Activated CD8-positive, alpha-beta memory T cell treated with anti-CD3 and anti-CD28 coated beads, Interleukin-2, amount 10 ng/mL, durations not matched to agents 7 days and 5 days (primary cell): Measurements from ENCODE around the gene SLC16A1. TPM values are rescaled to one million over a fixed set of nuclear protein-coding genes. Genes with fewer than 3 reads are reported as not detected.
"Not testable (repeated sequence)": the region's sequence is repeated elsewhere in the genome, so short reads cannot be mapped to it uniquely, and the experiment has no call there.

Experiments used
- ATAC-seq: fragments of 150-1000 bp; cut with Tn5 transposase; one replicate; pipeline ENCODE4 v1.10.0; 2021; ENCODE audit warnings: moderate library complexity
- CTCF ChIA-PET: fragments of 350-600 bp; sonication (Branson Sonifier 250); formaldehyde crosslinking; loops from one replicate; lab custom pipeline; 2021; ENCODE audit warnings: antibody characterized with exemption; lab: Charles Lee
- DNase-seq: peaks from one replicate; pipeline ENCODE4 v3.0.0-alpha.2; 2020
- H3K27ac Mint-ChIP-seq: one replicate; pipeline ENCODE4 v1.8.0; 2021; ENCODE audit warnings: mild to moderate bottlenecking, mixed read lengths
- H3K27me3 Mint-ChIP-seq: one replicate; pipeline ENCODE4 v1.8.0; 2021; ENCODE audit warnings: mixed read lengths
- H3K36me3 Mint-ChIP-seq: one replicate; pipeline ENCODE4 v1.8.0; 2021; ENCODE audit warnings: mild to moderate bottlenecking, mixed read lengths
- H3K4me1 Mint-ChIP-seq: one replicate; pipeline ENCODE4 v1.8.0; 2021; ENCODE audit warnings: mixed read lengths
- H3K4me3 Mint-ChIP-seq: one replicate; pipeline ENCODE4 v1.8.0; 2021; ENCODE audit warnings: mild to moderate bottlenecking, moderate library complexity, mixed read lengths
- H3K9me3 Mint-ChIP-seq: one replicate; pipeline ENCODE4 v1.8.0; 2022; ENCODE audit warnings: low read depth, mixed read lengths
- total RNA-seq, 2 experiments: library from RNA; stranded (reverse); gene quantifications; one replicate each; pipeline ENCODE4 v1.2.3, GENCODE V29; 2021

SLC16A1 gene
- total RNA-seq, 2 experiments from 2014 or later: 47.6 to 57.3 TPM

DNA sequence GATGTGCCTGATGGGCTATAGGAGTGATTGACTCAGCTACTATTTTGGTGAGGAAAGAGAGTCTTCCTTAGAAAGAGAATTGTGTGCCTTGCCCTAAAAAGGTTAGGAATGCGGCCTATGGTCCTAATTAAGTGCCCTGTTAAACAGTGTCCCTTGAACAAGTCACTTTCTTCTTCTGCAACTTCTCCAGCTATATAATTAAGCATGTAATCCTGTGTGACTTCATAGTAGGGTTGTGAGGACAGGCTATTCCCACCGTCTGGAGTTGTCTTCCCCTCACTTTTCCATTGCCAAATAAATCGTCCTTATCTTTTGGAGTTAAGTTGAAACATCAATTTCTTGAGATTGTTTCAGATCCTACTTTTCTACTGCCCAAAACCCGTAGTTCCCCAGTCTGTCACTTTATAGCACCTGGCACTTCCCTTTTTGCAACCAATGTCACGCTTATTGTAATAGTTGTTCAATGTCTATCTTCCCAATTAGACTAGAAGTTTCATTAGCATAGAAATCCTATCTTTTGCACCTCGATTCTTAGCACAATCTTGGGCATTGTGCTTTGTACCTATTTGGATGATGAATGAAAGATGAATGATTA, 27.6 kb upstream of the SLC16A1 start:
- H3K9me3 Mint-ChIP-seq: no peaks in the 10 kb centered on the region
- CTCF ChIA-PET: no interaction called here
- H3K36me3 Mint-ChIP-seq: peaks cover 6% of the 10 kb centered on the region
- no peaks in the 10 kb centered on the region for H3K27me3 Mint-ChIP-seq
- ATAC-seq (no peak), DNase-seq (no peak)
- no peak overlapping the region for H3K27ac Mint-ChIP-seq
- no peak overlapping the region for H3K4me3 Mint-ChIP-seq
- H3K4me1 Mint-ChIP-seq: peaks cover 3% of the 10 kb centered on the region

DNA sequence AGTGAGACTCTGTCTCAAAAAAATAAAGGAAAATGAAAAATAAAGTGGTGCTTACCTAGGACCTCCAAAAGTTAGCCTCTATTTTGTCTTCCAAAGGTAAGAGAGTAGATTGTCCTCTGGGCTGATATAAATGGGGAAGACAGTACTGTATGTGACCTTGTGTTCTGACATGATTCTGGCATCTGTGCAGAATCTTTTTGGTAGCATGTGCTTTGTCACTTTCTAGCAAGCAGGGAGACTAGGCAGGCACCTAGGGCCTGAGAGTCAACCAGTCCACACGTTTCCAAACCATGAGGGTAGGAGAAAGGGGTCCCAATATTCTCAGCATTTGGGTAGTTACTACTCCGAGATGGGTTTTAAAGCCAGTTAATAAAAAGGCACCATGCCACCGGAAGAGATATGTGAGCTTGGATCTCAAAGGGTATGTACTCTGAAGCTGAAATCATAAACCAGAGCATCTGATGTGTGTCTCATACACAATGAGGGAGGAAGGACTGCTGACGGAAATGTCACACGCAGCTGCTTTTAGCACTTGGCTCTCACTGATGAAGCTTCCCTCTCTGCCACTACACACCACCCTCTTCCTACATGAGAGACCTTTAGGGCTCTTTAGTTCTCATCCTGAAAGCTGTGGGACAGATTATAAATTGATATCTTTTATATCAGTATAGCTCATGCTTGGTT, 27.0 kb upstream of the SLC16A1 start:
- CTCF ChIA-PET: no interaction called here
- ATAC-seq: no peak
- Mint-ChIP-seq H3K4me3 (no peak overlapping the region), H3K27ac (no peak overlapping the region), H3K27me3 (no peaks in the 10 kb centered on the region), H3K9me3 (no peaks in the 10 kb centered on the region), H3K4me1 (peaks cover 3% of the 10 kb centered on the region), H3K36me3 (peaks cover 8% of the 10 kb centered on the region)
- DNase-seq: no peak

DNA sequence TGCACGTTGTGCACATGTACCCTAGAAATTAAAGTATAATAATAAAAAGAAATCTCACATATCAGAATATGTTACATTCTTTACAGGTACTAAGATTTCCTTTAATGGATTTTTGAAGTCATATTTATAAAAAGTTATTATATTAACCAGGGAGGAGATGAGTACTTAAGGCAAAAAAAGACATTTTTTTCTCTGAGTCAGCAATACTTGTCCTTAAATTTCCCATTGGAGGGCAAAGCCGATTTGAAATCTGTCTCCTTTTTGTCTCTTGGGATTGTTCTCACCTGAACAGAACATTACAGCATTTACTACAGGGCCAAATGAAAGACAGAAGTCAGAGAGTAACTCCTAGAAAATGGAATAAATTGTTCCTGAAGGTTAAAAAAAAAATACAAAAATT, 26.3 kb upstream of the SLC16A1 start:
- H3K4me1 Mint-ChIP-seq: peaks cover 3% of the 10 kb centered on the region
- no peaks in the 10 kb centered on the region for H3K9me3 Mint-ChIP-seq
- no peaks in the 10 kb centered on the region for H3K27me3 Mint-ChIP-seq
- no peak overlapping the region for H3K4me3 Mint-ChIP-seq
- H3K36me3 Mint-ChIP-seq: peaks cover 7% of the 10 kb centered on the region
- CTCF ChIA-PET: no interaction called here
- ATAC-seq (no peak), DNase-seq (no peak)
- no peak overlapping the region for H3K27ac Mint-ChIP-seq

DNA sequence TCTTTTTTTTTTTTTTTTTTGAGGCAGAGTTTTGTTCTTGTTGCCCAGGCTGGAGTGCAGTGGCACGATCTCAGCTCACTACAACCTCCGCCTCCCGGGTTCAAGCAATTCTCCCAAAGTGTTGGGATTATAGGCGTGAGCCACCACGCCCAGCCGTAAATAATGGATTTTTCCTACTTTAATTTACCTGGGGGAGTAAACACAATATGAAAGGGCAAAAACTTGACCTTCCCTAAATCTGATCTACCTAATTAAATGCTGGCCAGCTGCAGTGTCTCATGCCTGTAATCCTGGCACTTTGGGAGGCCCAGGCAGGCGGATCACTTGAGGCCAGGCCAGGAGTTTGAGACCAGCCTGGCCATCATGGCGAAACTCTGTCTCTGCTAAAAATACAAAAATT, 25.8 kb upstream of the SLC16A1 start:
- not testable (repeated sequence) for H3K4me1 Mint-ChIP-seq, ATAC-seq, H3K27ac Mint-ChIP-seq, H3K36me3 Mint-ChIP-seq, H3K4me3 Mint-ChIP-seq, DNase-seq, H3K9me3 Mint-ChIP-seq, H3K27me3 Mint-ChIP-seq
- CTCF ChIA-PET: interaction anchor here (0.6 kb wide), 1 partner anchor 27 kb away, joined by 3 read pairs; no protein-coding TSS in a partner anchor

- H3K4me1 Mint-ChIP-seq: peaks cover 3% of the 10 kb centered on the region
- peaks cover 4% of the 10 kb centered on the region for H3K36me3 Mint-ChIP-seq
- no peak overlapping the region for H3K4me3 Mint-ChIP-seq
- ATAC-seq: no peak
- H3K27ac Mint-ChIP-seq: no peak overlapping the region
- no peak for DNase-seq
- no peaks in the 10 kb centered on the region for H3K9me3 Mint-ChIP-seq
- CTCF ChIA-PET: interaction anchor here (0.6 kb wide), 1 partner anchor 27 kb away, joined by 3 read pairs; no protein-coding TSS in a partner anchor
- H3K27me3 Mint-ChIP-seq: no peaks in the 10 kb centered on the region
These were observed 25.4 kb upstream of the SLC16A1 start for GRCh38 chr1:112981426-112981825.

DNA sequence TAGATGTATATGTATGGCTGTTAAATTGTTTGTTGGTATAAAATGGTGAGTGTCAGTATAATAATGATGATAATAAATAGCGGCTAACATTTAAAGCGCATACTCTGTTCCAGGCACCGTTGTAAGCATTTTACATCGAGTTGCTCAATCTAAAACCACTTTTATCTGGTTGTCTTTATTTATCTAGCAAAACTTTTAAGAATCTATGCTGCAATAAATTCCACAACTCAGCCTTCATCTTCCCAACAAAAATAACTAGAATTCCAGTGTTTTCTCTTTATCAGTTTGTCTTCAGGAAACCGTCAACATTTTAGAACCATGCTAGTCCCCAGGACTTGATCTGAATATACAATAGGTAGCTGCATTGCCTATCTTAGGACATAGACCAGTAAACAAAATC, 19.3 kb upstream of the SLC16A1 start:
- no peaks in the 10 kb centered on the region for H3K9me3 Mint-ChIP-seq
- no peaks in the 10 kb centered on the region for H3K4me1 Mint-ChIP-seq
- ATAC-seq: no peak
- no peaks in the 10 kb centered on the region for H3K27me3 Mint-ChIP-seq
- CTCF ChIA-PET: interaction anchor here (1.4 kb wide), 1 partner anchor 97 kb away, joined by 4 read pairs; the partner anchor contains the start of gene LRIG2
- no peak overlapping the region for H3K4me3 Mint-ChIP-seq
- no peak overlapping the region for H3K27ac Mint-ChIP-seq
- DNase-seq: no peak
- peaks cover 13% of the 10 kb centered on the region for H3K36me3 Mint-ChIP-seq

- DNase-seq: no peak
- no peak overlapping the region for H3K4me3 Mint-ChIP-seq
- peaks cover 17% of the 10 kb centered on the region for H3K36me3 Mint-ChIP-seq
- no peaks in the 10 kb centered on the region for H3K9me3 Mint-ChIP-seq
- no peak overlapping the region for H3K27ac Mint-ChIP-seq
- H3K4me1 Mint-ChIP-seq: no peaks in the 10 kb centered on the region
- no peaks in the 10 kb centered on the region for H3K27me3 Mint-ChIP-seq
- CTCF ChIA-PET: interaction anchor here (1.4 kb wide), 1 partner anchor 98 kb away, joined by 4 read pairs; the partner anchor contains the start of gene LRIG2
- ATAC-seq: no peak
These were observed 18.6 kb upstream of the SLC16A1 start for GRCh38 chr1:112974646-112975045.

GRCh38 chr1:112973788-112974187, 17.8 kb upstream of the SLC16A1 start:
- Mint-ChIP-seq H3K36me3 (peaks cover 20% of the 10 kb centered on the region), H3K27ac (no peak overlapping the region), H3K27me3 (no peaks in the 10 kb centered on the region), H3K4me3 (no peak overlapping the region), H3K9me3 (no peaks in the 10 kb centered on the region), H3K4me1 (no peaks in the 10 kb centered on the region)
- ATAC-seq: no peak
- no peak for DNase-seq
- CTCF ChIA-PET: no interaction called here

- CTCF ChIA-PET: interaction anchor here (0.9 kb wide), 1 partner anchor 14 kb away, joined by 3 read pairs; no protein-coding TSS in a partner anchor
These were observed 15.0 kb upstream of the SLC16A1 start for GRCh38 chr1:112971006-112971405.

GRCh38 chr1:112964347-112964746, 8.4 kb upstream of the SLC16A1 start:
- ATAC-seq (no peak), DNase-seq (no peak)
- Mint-ChIP-seq H3K9me3 (no peaks in the 10 kb centered on the region), H3K27ac (no peak overlapping the region), H3K27me3 (no peaks in the 10 kb centered on the region), H3K4me3 (no peak overlapping the region), H3K36me3 (peaks cover 65% of the 10 kb centered on the region), H3K4me1 (peaks cover 37% of the 10 kb centered on the region)
- CTCF ChIA-PET: no interaction called here

More at GRCh38 chr1:112971006-112971405, 15.0 kb upstream of the SLC16A1 start:
- no peak overlapping the region for H3K27ac Mint-ChIP-seq
- H3K4me1 Mint-ChIP-seq: peaks cover 2% of the 10 kb centered on the region
- no peaks in the 10 kb centered on the region for H3K9me3 Mint-ChIP-seq
- DNase-seq (no peak), ATAC-seq (no peak)
- peaks cover 37% of the 10 kb centered on the region for H3K36me3 Mint-ChIP-seq
- H3K27me3 Mint-ChIP-seq: no peaks in the 10 kb centered on the region
- H3K4me3 Mint-ChIP-seq: no peak overlapping the region

DNA sequence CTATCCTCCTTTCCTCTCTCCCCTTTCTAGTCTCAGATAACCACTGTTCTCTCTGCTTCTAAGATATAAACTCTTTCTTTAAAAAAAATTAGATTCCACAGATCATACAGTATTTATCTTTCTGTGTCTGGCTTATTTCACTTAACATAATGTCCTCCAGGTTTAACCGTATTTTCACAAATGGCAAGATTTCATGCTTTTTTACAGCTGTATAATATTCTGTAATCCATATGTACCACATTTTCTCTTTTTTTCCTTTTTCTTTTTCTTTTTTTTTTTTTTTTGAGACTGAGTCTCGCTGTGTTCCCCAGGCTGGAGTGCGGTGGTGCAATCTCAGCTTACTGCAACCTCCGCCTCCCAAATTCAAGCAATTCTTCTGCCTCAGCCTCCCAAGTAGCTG, 5.1 kb upstream of the SLC16A1 start:
- Mint-ChIP-seq H3K4me3 (no peak overlapping the region), H3K27ac (no peak overlapping the region), H3K4me1 (peaks cover 51% of the 10 kb centered on the region), H3K27me3 (no peaks in the 10 kb centered on the region), H3K36me3 (peaks cover 53% of the 10 kb centered on the region), H3K9me3 (no peaks in the 10 kb centered on the region)
- ATAC-seq: no peak
- no peak for DNase-seq
- CTCF ChIA-PET: no interaction called here

GRCh38 chr1:112960384-112960783, 4.4 kb upstream of the SLC16A1 start:
- CTCF ChIA-PET: no interaction called here
- no peak for ATAC-seq
- H3K27ac Mint-ChIP-seq: peak overlapping the region; percentile 24
- no peak for DNase-seq
- peaks cover 48% of the 10 kb centered on the region for H3K36me3 Mint-ChIP-seq
- H3K4me3 Mint-ChIP-seq: no peak overlapping the region
- H3K27me3 Mint-ChIP-seq: no peaks in the 10 kb centered on the region
- no peaks in the 10 kb centered on the region for H3K9me3 Mint-ChIP-seq
- peaks cover 51% of the 10 kb centered on the region for H3K4me1 Mint-ChIP-seq

DNA sequence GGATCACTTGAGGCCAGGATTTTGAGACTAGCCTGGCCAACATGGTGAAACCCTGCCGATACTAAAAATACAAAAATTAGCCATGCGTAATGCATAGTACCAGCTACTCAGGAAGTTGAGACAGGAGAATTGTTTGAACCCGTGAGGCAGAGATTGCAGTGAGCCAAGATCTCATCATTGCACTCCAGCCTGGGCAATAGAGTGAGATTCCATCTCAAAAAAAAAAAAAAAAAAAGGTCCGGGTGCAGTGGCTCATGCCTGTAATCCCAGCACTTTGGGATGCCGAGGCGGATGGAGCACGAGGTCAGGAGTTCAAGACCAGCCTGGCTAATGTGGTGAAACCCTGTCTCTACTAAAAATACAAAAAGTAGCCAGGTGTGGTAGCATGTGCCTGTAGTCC, 2.2 kb upstream of the SLC16A1 start:
- peak overlapping the region; percentile 99 for H3K27ac Mint-ChIP-seq
- not testable (repeated sequence) for H3K27me3 Mint-ChIP-seq, ATAC-seq, H3K9me3 Mint-ChIP-seq, DNase-seq
- CTCF ChIA-PET: interaction anchor here (2.0 kb wide), 1 partner anchor 114 kb away, joined by 8 read pairs; the partner anchor contains the start of gene LRIG2
- peaks cover 62% of the 10 kb centered on the region for H3K4me1 Mint-ChIP-seq
- peak overlapping the region; percentile 99 for H3K4me3 Mint-ChIP-seq
- peaks cover 45% of the 10 kb centered on the region for H3K36me3 Mint-ChIP-seq
